AG20443 (cell line): Measurements from ENCODE around the gene MBD1.
"Not testable (repeated sequence)": the region's sequence is repeated elsewhere in the genome, so short reads cannot be mapped to it uniquely, and the experiment has no call there.

Source experiments
- DNase-seq: peaks from one replicate; pipeline ENCODE4 v3.0.0; 2012; ENCODE audit warnings: low spot score, mixed read lengths

The MBD1 gene

GRCh38 chr18:50273203-50274043 is 7.9 kb downstream of the MBD1 start:
- no peak for DNase-seq

- DNase-seq: no peak
Observed at GRCh38 chr18:50272568-50272967, 8.8 kb downstream of the MBD1 start.

- DNase-seq: peak; percentile 87
Observed at GRCh38 chr18:50268022-50268747, 13.1 kb downstream of the MBD1 start.

GRCh38 chr18:50266248-50266704 is 15.0 kb downstream of the MBD1 start, which contains the start of gene CFAP53:
CFAP53 (minus strand) TSS chr18:50266495; CDS start chr18:50266404, 91 bp downstream.
- peak; percentile 99 for DNase-seq

- DNase-seq: no peak
Observed at GRCh38 chr18:50262977-50263376, 18.3 kb downstream of the MBD1 start.

- DNase-seq: no peak
Observed at GRCh38 chr18:50250935-50251334, 30.4 kb downstream of the MBD1 start.

GRCh38 chr18:50249576-50249975 is 31.7 kb downstream of the MBD1 start:
- DNase-seq: no peak

GRCh38 chr18:50247561-50247960 is 33.8 kb downstream of the MBD1 start:
- no peak for DNase-seq

- DNase-seq: not testable (repeated sequence)
Observed at GRCh38 chr18:50241768-50242167, 39.6 kb downstream of the MBD1 start.

- DNase-seq: no peak
Observed at GRCh38 chr18:50240080-50240563, 41.2 kb downstream of the MBD1 start.

- no peak for DNase-seq
Observed at GRCh38 chr18:50232419-50232818, 48.9 kb downstream of the MBD1 start.

- no peak for DNase-seq
Observed at GRCh38 chr18:50231621-50232020, 49.7 kb downstream of the MBD1 start.

- DNase-seq: not testable (repeated sequence)
Observed at GRCh38 chr18:50220249-50220648, 61.1 kb downstream of the MBD1 start.
